OCI-LY3 (cell line): ENCODE data around the gene PRR12.

Source experiments
- H2AFZ ChIP-seq: fragments of 200-600, 300-600 bp; shearing (Covaris generic); 2 replicates; pipeline ENCODE4 v1.6.0; 2014; ENCODE audit warnings: antibody characterized with exemption, low read depth, low read length
- H3K27ac ChIP-seq: fragments of 200-600, 300-600 bp; sonication (generic); 2 replicates; pipeline ENCODE4 v1.5.1; 2014; ENCODE audit warnings: mild to moderate bottlenecking, low read length, moderate library complexity, mixed read lengths
- H3K27me3 ChIP-seq: fragments of 200-600, 300-600 bp; sonication (generic); 2 replicates; pipeline ENCODE4 v1.6.1; 2014; ENCODE audit warnings: low read depth, low read length, mixed read lengths
- H3K36me3 ChIP-seq: fragments of 200-600, 300-600 bp; sonication (generic); replicated peaks from 2 replicates; pipeline ENCODE3; 2014; ENCODE audit warnings: low read depth, low read length, mixed read lengths
- H3K4me1 ChIP-seq: fragments of 300-600, 200-600 bp; sonication (generic); 2 replicates; pipeline ENCODE4 v1.6.1; 2014; ENCODE audit warnings: low read length, mixed read lengths
- H3K4me2 ChIP-seq: fragments of 200-600, 300-600 bp; sonication (generic); 2 replicates; pipeline ENCODE4 v1.6.1; 2014; ENCODE audit warnings: low read length, mixed read lengths
- H3K4me3 ChIP-seq: fragments of 300-600, 200-600 bp; sonication (generic); 2 replicates; pipeline ENCODE4 v1.5.1; 2014; ENCODE audit warnings: antibody characterized with exemption, mild to moderate bottlenecking, low read length, moderate library complexity
- H3K79me2 ChIP-seq: fragments of 300-600, 200-600 bp; shearing (Covaris generic); 2 replicates; pipeline ENCODE4 v1.6.1; 2014; ENCODE audit warnings: mild to moderate bottlenecking, low read length, mixed read lengths
- H3K9ac ChIP-seq: fragments of 300-600, 200-600 bp; shearing (Covaris generic); 2 replicates; pipeline ENCODE4 v1.6.0; 2014; ENCODE audit warnings: mild to moderate bottlenecking, low read length, moderate library complexity
- H3K9me3 ChIP-seq: fragments of 200-600, 300-600 bp; shearing (Covaris generic); 2 replicates; pipeline ENCODE4 v1.6.1; 2014; ENCODE audit warnings: low read length, mixed read lengths; ENCODE audit not compliant: insufficient read depth
- H4K20me1 ChIP-seq: fragments of 200-600, 300-600 bp; sonication (generic); 2 replicates; pipeline ENCODE4 v1.6.1; 2016; ENCODE audit warnings: low read length, mixed read lengths; ENCODE audit not compliant: insufficient read depth
- EZH2phosphoT487 ChIP-seq: fragments of 200-600 bp; shearing (Covaris generic); IDR thresholded peaks from 2 replicates; pipeline ENCODE4 v1.6.1; 2018; ENCODE audit warnings: antibody characterized with exemption, mixed run types, low read depth
- TF ChIP-seq, protein P1 (sequence below): fragments of 200-600, 300-600 bp; sonication (generic); IDR thresholded peaks from 2 replicates; pipeline ENCODE4 v1.5.1; 2014; ENCODE audit warnings: antibody characterized with exemption, low read length, low read depth

The PRR12 gene

GRCh38 chr19:49587227-49587626 is 3.8 kb upstream of the PRR12 start:
- no peaks in the 10 kb centered on the region for H3K36me3 ChIP-seq
- no peak overlapping the region for H3K4me2 ChIP-seq
- no peaks in the 10 kb centered on the region for H3K9me3 ChIP-seq
- no peaks in the 10 kb centered on the region for H4K20me1 ChIP-seq
- TF ChIP-seq, protein P1, sequence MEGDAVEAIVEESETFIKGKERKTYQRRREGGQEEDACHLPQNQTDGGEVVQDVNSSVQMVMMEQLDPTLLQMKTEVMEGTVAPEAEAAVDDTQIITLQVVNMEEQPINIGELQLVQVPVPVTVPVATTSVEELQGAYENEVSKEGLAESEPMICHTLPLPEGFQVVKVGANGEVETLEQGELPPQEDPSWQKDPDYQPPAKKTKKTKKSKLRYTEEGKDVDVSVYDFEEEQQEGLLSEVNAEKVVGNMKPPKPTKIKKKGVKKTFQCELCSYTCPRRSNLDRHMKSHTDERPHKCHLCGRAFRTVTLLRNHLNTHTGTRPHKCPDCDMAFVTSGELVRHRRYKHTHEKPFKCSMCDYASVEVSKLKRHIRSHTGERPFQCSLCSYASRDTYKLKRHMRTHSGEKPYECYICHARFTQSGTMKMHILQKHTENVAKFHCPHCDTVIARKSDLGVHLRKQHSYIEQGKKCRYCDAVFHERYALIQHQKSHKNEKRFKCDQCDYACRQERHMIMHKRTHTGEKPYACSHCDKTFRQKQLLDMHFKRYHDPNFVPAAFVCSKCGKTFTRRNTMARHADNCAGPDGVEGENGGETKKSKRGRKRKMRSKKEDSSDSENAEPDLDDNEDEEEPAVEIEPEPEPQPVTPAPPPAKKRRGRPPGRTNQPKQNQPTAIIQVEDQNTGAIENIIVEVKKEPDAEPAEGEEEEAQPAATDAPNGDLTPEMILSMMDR = no peak
- no peak for TF ChIP-seq EZH2phosphoT487
- no peak overlapping the region for H3K4me3 ChIP-seq
- H3K79me2 ChIP-seq = peaks cover 12% of the 10 kb centered on the region
- no peak overlapping the region for H2AFZ ChIP-seq
- H3K9ac ChIP-seq = no peak overlapping the region
- no peaks in the 10 kb centered on the region; the same call in 1 of the 2 replicates for H3K27me3 ChIP-seq
- H3K27ac ChIP-seq = no peak overlapping the region
- peaks cover 7% of the 10 kb centered on the region for H3K4me1 ChIP-seq

DNA sequence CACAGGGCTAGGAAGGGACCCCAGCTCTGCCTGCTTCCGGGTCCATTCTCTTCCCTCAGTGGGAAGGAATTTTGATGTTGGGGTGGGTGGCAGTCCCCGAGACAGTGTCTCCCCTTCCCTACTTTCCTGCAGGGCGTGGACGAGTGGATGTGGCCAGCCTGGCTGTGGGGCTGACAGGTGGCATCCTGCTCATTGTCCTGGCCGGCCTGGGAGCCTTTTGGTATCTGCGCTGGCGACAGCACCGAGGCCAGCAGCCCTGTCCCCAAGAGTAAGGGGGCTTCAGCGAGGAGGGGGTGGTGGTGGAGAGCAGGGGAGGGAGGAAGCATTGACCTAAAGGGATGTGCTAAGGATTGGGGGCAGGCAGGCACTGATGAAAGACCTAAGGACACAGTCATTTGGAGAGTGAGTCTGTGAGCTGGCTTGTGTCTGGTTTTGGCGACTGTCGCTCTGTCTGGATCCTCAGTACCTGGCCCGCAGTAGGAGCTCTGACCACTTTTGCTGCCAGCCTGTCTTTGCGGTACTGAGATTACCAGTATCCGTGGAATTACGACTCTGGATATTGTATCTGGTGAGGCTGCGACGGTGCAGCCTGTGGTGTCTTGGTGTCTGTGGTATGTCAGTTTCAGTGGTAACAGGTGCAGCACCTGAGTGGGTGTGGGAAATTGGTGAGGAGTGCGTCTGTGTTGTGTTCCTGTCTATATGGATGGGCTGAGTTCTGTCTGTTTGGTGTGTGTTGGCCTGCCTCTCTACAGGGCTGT is 2.4 kb upstream of the PRR12 start:
- peaks cover 8% of the 10 kb centered on the region for H3K4me1 ChIP-seq
- H3K9ac ChIP-seq = no peak overlapping the region
- no peak overlapping the region for H2AFZ ChIP-seq
- peaks cover 23% of the 10 kb centered on the region for H3K79me2 ChIP-seq
- no peaks in the 10 kb centered on the region for H3K36me3 ChIP-seq
- H3K27me3 ChIP-seq = no peaks in the 10 kb centered on the region; the same call in 1 of the 2 replicates
- H3K27ac ChIP-seq = no peak overlapping the region
- peaks cover under 1% of the 10 kb centered on the region; the same call in 1 of the 2 replicates for H4K20me1 ChIP-seq
- TF ChIP-seq EZH2phosphoT487 = no peak
- TF ChIP-seq, protein P1 = no peak
- no peaks in the 10 kb centered on the region for H3K9me3 ChIP-seq
- no peak overlapping the region for H3K4me3 ChIP-seq
- H3K4me2 ChIP-seq = no peak overlapping the region

- peak overlapping the region; percentile 8; the same call in 1 of the 2 replicates for H2AFZ ChIP-seq
- peak overlapping the region; percentile 41 for H3K4me2 ChIP-seq
- H3K4me1 ChIP-seq = peaks cover 13% of the 10 kb centered on the region
- no peaks in the 10 kb centered on the region; the same call in 1 of the 2 replicates for H3K27me3 ChIP-seq
- H3K27ac ChIP-seq = no peak overlapping the region
- H3K9ac ChIP-seq = no peak overlapping the region
- peaks cover 10% of the 10 kb centered on the region for H4K20me1 ChIP-seq
- H3K36me3 ChIP-seq = peaks cover 9% of the 10 kb centered on the region
- H3K9me3 ChIP-seq = no peaks in the 10 kb centered on the region
- no peak for TF ChIP-seq EZH2phosphoT487
- TF ChIP-seq, protein P1 = no peak
- H3K4me3 ChIP-seq = no peak overlapping the region
- H3K79me2 ChIP-seq = peaks cover 32% of the 10 kb centered on the region
These were observed 1.5 kb upstream of the PRR12 start for GRCh38 chr19:49589502-49589905.

DNA sequence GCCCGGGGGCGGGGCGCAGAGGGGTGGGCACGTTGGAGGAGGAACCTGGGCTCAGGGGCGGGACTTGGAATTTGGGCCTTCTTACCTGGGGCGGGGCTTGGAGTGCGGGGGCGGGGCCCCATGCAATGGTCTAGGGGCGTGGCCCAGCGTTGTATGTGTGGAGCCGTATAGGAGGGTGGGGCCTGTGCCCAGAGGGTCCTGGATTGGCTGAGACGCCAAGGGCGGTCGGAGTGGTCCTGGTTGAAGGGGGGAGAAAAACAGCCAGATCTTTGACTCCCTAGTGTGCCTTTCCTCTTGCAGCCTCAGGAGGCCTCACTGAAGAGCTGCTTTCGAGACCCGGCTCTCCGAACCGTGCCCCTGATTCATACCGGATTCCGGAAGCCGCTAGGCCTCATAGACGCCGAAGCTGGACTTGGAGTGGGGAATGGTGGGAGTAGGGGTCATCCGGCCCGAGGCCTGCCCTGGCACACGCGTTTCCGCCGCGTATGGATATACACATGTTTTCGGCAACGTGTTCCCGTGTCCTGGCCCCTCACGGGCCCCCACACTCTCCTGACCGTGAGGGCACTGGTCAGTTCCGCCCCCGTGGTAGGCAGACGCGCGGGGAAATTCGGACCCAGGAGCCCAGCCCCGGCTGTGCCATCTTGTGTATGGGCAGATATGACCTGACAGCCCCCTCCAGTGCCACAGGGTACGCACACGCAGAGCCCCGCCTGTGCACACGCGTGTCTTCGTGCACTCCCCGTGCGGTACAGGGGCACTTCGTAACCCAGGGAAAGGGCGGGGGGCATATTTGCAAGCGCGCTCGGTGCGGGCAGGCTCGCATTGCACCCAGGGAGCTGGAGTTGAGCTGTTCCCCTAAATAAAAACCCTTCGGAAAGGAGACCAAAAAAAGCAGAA is 661 bp upstream of the PRR12 start:
- TF ChIP-seq, protein P1 = peak; percentile 8; the same call in 1 of the 2 replicates
- TF ChIP-seq EZH2phosphoT487 = no peak
- Histone ChIP-seq H3K4me3 (peak overlapping the region; percentile 77), H2AFZ (no peak overlapping the region)

More for the DNA sequence above, 661 bp upstream of the PRR12 start:
- Histone ChIP-seq H3K36me3 (peaks cover 12% of the 10 kb centered on the region), H3K79me2 (peaks cover 35% of the 10 kb centered on the region), H3K27ac (peak overlapping the region; percentile 88), H4K20me1 (peaks cover 11% of the 10 kb centered on the region), H3K9ac (peak overlapping the region; percentile 87), H3K4me2 (peak overlapping the region; percentile 66), H3K27me3 (no peaks in the 10 kb centered on the region; the same call in 1 of the 2 replicates), H3K4me1 (peaks cover 13% of the 10 kb centered on the region), H3K9me3 (no peaks in the 10 kb centered on the region)
